A673 (cell line): ENCODE data around the gene NOD2.

Experiments
- CTCF ChIP-seq: fragments of 300-800, 200-600 bp; sonication (generic); conservative IDR thresholded peaks from 2 replicates; pipeline ENCODE4 v1.5.1; 2017; ENCODE audit warnings: low read depth, mild to moderate bottlenecking, antibody characterized with exemption, low read length, moderate library complexity, mixed read lengths
- EZH2 ChIP-seq: fragments of 200-600 bp; sonication (generic); IDR thresholded peaks from 2 replicates; pipeline ENCODE4 v1.6.1; 2017; ENCODE audit warnings: borderline replicate concordance, low read depth, mild to moderate bottlenecking, mixed read lengths, antibody characterized with exemption, low read length; ENCODE audit not compliant: poor library complexity, severe bottlenecking

- TF ChIP-seq CTCF (0 out of 2 replicates have a peak, but pooled peaks have one; percentile 17), EZH2 (no peak)
These were observed 26.5 kb upstream of the NOD2 start for GRCh38 chr16:50666658-50667496.
